Measurements from ENCODE around the gene MAP2K4. TPM values are rescaled to one million over a fixed set of nuclear protein-coding genes. Genes with fewer than 3 reads are reported as not detected.

Gene MAP2K4
- total and polyA plus RNA-seq, 7 donors: 12.9 to 40.0 (median 31.4) TPM

DNA sequence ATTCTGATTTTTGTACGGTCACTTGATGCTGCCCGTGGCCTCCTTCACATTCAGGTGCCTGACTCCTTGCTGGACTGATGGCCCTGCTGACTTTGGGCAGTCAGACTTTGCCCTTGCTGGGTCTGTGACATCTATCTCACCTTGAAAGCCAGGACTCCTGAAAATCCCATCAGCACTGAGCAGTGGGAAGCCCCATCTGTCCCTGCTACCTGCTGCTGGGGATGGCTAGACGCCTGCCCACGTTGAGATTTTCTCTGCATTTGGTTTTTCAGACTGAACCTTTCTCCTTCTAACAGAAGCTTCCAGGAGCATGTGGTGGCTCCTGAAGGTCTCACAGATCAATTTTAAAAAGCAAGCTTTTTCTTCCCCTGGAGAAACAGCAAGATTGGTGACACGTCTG, 13.2 kb upstream of the MAP2K4 start:
- 78 to 85% (median 80%) methylated on average over 5 of the region's 5 CpGs for WGBS, 3 donors
- H3K27ac ChIP-seq: no peak overlapping the region
- DNase-seq (no peak), ATAC-seq (no peak)
- no peaks in the 10 kb centered on the region for H3K4me1 ChIP-seq
- TF ChIP-seq, protein P1, sequence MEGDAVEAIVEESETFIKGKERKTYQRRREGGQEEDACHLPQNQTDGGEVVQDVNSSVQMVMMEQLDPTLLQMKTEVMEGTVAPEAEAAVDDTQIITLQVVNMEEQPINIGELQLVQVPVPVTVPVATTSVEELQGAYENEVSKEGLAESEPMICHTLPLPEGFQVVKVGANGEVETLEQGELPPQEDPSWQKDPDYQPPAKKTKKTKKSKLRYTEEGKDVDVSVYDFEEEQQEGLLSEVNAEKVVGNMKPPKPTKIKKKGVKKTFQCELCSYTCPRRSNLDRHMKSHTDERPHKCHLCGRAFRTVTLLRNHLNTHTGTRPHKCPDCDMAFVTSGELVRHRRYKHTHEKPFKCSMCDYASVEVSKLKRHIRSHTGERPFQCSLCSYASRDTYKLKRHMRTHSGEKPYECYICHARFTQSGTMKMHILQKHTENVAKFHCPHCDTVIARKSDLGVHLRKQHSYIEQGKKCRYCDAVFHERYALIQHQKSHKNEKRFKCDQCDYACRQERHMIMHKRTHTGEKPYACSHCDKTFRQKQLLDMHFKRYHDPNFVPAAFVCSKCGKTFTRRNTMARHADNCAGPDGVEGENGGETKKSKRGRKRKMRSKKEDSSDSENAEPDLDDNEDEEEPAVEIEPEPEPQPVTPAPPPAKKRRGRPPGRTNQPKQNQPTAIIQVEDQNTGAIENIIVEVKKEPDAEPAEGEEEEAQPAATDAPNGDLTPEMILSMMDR (IDR thresholded peaks at IDR 0.05): no peak
- H3K36me3 ChIP-seq (ENCODE audit: insufficient read depth in 1 of 2, low read depth in 1 of 2): no peaks in the 10 kb centered on the region
- intact Hi-C loops (cut with DNase I): no loop called here
- no peaks in the 10 kb centered on the region for H3K27me3 ChIP-seq (ENCODE audit: insufficient read depth in 3 of 3, low read length in 2 of 3)
- H3K4me3 ChIP-seq: no peak overlapping the region
- H3K9me3 ChIP-seq: no peaks in the 10 kb centered on the region

DNA sequence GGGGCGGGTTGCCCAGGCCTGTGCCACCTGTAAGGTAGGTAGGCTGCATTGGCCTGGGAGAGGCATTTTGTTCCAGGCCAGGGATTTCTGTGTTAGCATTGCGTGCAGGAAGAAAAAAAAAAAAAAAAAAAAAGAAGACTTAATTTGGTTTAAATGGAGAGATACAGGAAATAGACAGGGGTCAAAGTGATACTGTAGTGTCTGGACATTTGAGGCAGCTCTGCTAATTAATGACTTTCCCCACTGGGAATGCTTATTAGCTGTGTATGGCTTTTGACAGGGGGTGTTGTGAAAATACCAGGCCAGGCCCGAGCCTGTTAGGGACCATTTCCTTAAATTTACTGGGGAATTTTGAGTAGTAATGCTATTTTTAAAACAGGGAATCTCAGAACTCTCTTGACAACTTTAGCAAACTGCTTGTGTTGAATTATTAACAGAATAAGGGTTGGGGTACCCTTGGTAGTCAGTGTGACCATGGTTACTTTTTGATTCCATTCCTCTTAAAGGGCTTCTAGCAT, 1.0 kb downstream of the MAP2K4 start:
- no peak for ATAC-seq
- WGBS, 3 donors: 1 to 5% (median 4%) methylated on average over 3 of the region's 3 CpGs
- H3K27me3 ChIP-seq (ENCODE audit: insufficient read depth in 3 of 3, low read length in 2 of 3): no peaks in the 10 kb centered on the region
- no peaks in the 10 kb centered on the region for H3K36me3 ChIP-seq (ENCODE audit: insufficient read depth in 1 of 2, low read depth in 1 of 2)
- H3K4me3 ChIP-seq: peak overlapping the region; percentile 92
- TF ChIP-seq, protein P1 (IDR thresholded peaks at IDR 0.05): no peak
- peaks cover 41% of the 10 kb centered on the region for H3K4me1 ChIP-seq
- intact Hi-C loops (cut with DNase I): loop anchor here (2.0 kb wide), 2 partner anchors 23 to 25 kb away; partner anchors contain the start of gene ZNF18 (in 1 of the 2)
- H3K9me3 ChIP-seq: no peaks in the 10 kb centered on the region
- no peak for DNase-seq
- no peak overlapping the region for H3K27ac ChIP-seq

DNA sequence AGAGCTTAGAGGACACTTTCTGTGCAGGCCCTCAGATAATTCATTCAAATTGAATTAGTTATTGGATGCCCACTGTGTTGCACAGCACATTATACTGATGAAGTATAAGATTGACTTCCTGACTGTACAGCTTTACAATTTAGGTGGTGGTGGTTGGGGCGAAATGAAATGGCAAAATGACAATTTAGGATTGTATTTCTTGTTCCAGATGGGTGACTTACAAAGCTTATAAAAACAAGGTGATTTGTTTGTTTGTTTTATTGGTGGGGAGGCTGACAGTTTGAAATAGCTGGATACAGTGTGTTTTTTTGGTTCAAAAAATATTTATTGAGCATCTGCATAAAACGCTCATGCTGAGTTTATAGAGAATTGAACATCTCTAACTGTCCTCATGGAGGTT, 1.6 kb downstream of the MAP2K4 start:
- Histone ChIP-seq H3K4me3 (peak overlapping the region; percentile 92), H3K27me3 (ENCODE audit: insufficient read depth in 3 of 3, low read length in 2 of 3) (no peaks in the 10 kb centered on the region), H3K36me3 (ENCODE audit: insufficient read depth in 1 of 2, low read depth in 1 of 2) (no peaks in the 10 kb centered on the region), H3K9me3 (no peaks in the 10 kb centered on the region), H3K4me1 (peaks cover 41% of the 10 kb centered on the region), H3K27ac (no peak overlapping the region)
- TF ChIP-seq, protein P1 (IDR thresholded peaks at IDR 0.05): no peak
- intact Hi-C loops (cut with DNase I): no loop called here
- DNase-seq: no peak
- 76 to 90% (median 78%) methylated on average over 2 of the region's 2 CpGs for WGBS, 3 donors
- no peak for ATAC-seq

DNA sequence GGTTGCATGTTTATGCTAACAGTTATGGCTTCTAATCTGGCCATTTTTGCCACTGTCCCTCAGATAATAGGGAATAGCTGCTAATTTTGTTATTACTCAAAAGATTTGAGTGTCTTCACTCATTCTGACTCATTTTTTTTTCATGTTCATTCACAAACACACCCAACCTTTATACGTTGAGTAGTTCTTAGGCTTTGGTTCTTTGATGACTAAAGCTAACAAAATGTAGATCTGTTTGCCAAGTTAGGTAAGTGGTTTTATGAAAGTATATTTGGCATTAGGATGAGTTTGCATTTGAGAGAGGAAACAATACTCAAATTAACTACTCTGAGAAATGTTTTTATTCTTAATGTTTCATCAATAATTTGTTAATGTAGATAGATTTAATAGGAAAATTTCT, 3.6 kb downstream of the MAP2K4 start:
- Histone ChIP-seq H3K27ac (no peak overlapping the region), H3K36me3 (ENCODE audit: insufficient read depth in 1 of 2, low read depth in 1 of 2) (no peaks in the 10 kb centered on the region), H3K4me3 (no peak overlapping the region), H3K4me1 (peaks cover 41% of the 10 kb centered on the region), H3K9me3 (no peaks in the 10 kb centered on the region), H3K27me3 (ENCODE audit: insufficient read depth in 3 of 3, low read length in 2 of 3) (no peaks in the 10 kb centered on the region)
- TF ChIP-seq, protein P1 (IDR thresholded peaks at IDR 0.05): no peak
- ATAC-seq: no peak
- intact Hi-C loops (cut with DNase I): no loop called here
- WGBS, 3 donors: 37 to 68% (median 49%) methylated on average over 1 of the region's 1 CpG
- DNase-seq: no peak

DNA sequence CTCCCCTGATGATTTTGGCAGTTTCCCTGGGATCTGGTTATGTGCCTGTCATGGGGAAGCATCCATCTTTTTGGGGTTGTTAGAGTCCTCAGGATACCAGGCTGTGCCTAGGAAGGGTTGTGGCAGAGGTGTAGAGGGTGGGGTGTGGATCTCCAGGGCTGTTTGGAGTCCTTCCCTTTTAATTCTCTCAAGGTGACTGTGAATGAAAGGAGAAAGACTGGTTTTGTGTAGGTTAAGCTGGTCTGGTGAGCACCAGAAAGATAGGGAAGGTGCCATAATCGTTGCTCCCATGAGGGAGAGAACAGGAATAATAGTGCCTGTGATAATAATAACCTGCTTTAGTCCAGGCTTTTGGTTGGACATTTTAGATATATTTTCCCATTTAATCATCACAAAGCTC, 7.0 kb downstream of the MAP2K4 start:
- H3K27ac ChIP-seq: no peak overlapping the region
- H3K27me3 ChIP-seq (ENCODE audit: insufficient read depth in 3 of 3, low read length in 2 of 3): no peaks in the 10 kb centered on the region
- peaks cover 34% of the 10 kb centered on the region for H3K4me1 ChIP-seq
- TF ChIP-seq, protein P1 (IDR thresholded peaks at IDR 0.05): no peak
- H3K36me3 ChIP-seq (ENCODE audit: insufficient read depth in 1 of 2, low read depth in 1 of 2): no peaks in the 10 kb centered on the region
- H3K9me3 ChIP-seq: no peaks in the 10 kb centered on the region
- intact Hi-C loops (cut with DNase I): no loop called here
- ATAC-seq: no peak
- H3K4me3 ChIP-seq: no peak overlapping the region
- 98 to 100% (median 100%) methylated on average over 1 of the region's 1 CpG for WGBS, 3 donors
- DNase-seq: no peak
